Activated CD4-positive, alpha-beta T cell treated with anti-CD3 and anti-CD28 coated beads for 36 hours (primary cell): ENCODE measurements around the gene BICRAL. TPM values are rescaled to one million over a fixed set of nuclear protein-coding genes. Genes with fewer than 3 reads are reported as not detected.
A peak's percentile ranks its signal among the peaks of the same experiment; 100 is the strongest.

ENCODE experiments used
- ATAC-seq: fragments of 200-7000 bp; cut with Tn5 transposase; one replicate; pipeline ENCODE4 v1.10.0; 2021; ENCODE audit warnings: mild to moderate bottlenecking, moderate library complexity
- CTCF ChIA-PET: fragments of 350-600 bp; sonication (Branson Sonifier 250); formaldehyde crosslinking; loops from one replicate; lab custom pipeline; 2021; ENCODE audit warnings: antibody characterized with exemption; lab: Charles Lee
- POLR2A ChIA-PET: fragments of 350-600 bp; sonication (Branson Sonifier 250); formaldehyde crosslinking; loops from one replicate; lab custom pipeline; 2021; ENCODE audit warnings: antibody characterized with exemption, inconsistent platforms; lab: Charles Lee
- DNase-seq: peaks from one replicate; pipeline ENCODE4 v3.0.0-alpha.2; 2020
- H3K27ac Mint-ChIP-seq: one replicate; pipeline ENCODE4 v1.8.0; 2021; ENCODE audit warnings: mixed read lengths
- H3K27me3 Mint-ChIP-seq: one replicate; pipeline ENCODE4 v1.8.0; 2021; ENCODE audit warnings: mixed read lengths
- H3K36me3 Mint-ChIP-seq: one replicate; pipeline ENCODE4 v1.8.0; 2021; ENCODE audit warnings: low read depth, mixed read lengths
- H3K4me1 Mint-ChIP-seq: one replicate; pipeline ENCODE4 v1.8.0; 2021; ENCODE audit warnings: mixed read lengths
- H3K4me3 Mint-ChIP-seq: one replicate; pipeline ENCODE4 v1.8.0; 2021; ENCODE audit warnings: mild to moderate bottlenecking, moderate library complexity, mixed read lengths
- H3K9me3 Mint-ChIP-seq: one replicate; pipeline ENCODE4 v1.8.0; 2021; ENCODE audit warnings: low read depth, mixed read lengths
- intact Hi-C, 2 experiments: fragments of 100-400 bp; cut with DNase I in 1 of 2; cut with micrococcal nuclease in 1 of 2; formaldehyde crosslinking; loops; one replicate each; pipeline versions ENCODE4 v1.14.2 to v1.15.1; 2022 to 2024; cut with DNase I, micrococcal nuclease
- total RNA-seq, 2 experiments: library from RNA; stranded (reverse); gene quantifications; one replicate each; pipeline ENCODE4 v1.2.3, GENCODE V29; 2021

BICRAL gene
- total RNA-seq, 2 experiments from 2014 or later: 11.5 to 14.3 TPM

- Mint-ChIP-seq H3K27me3 (no peaks in the 10 kb centered on the region), H3K36me3 (peaks cover 14% of the 10 kb centered on the region), H3K9me3 (no peaks in the 10 kb centered on the region), H3K4me3 (peak overlapping the region; percentile 81), H3K4me1 (peaks cover 37% of the 10 kb centered on the region), H3K27ac (peak overlapping the region; percentile 99)
- CTCF ChIA-PET: interaction anchor here (1.1 kb wide), 1 partner anchor 23 kb away, joined by 7 read pairs; no protein-coding TSS in a partner anchor
- no peak for ATAC-seq
- DNase-seq: no peak
- intact Hi-C loops: loop anchor here (5.0 to 10.0 kb wide), 3 partner anchors 217 to 997 kb away; partner anchors contain the start of genes PRICKLE4 (in 1 of the 2), TOMM6 (in 1 of the 2) and UBR2 (in 1 of the 2)
- POLR2A ChIA-PET: interaction anchor here (0.6 to 3.5 kb wide), 5 partner anchors 9 to 35 kb away, joined by 3 to 33 read pairs (median 12); partner anchors contain the start of gene TBCC
Observed at GRCh38 chr6:42781546-42781795, 381 bp upstream of the BICRAL start.

GRCh38 chr6:42782689-42783176, 881 bp downstream of the BICRAL start:
- intact Hi-C loops: loop anchor here (1.0 to 10.0 kb wide), 11 partner anchors 8 to 998 kb away; partner anchors contain the start of genes UBR2 (in 2 of the 2), CNPY3 (in 1 of the 2), PEX6 (in 1 of the 2) and PRICKLE4 (in 1 of the 2)

GRCh38 chr6:42783177-42783875, 1.5 kb downstream of the BICRAL start:
- Mint-ChIP-seq H3K4me3 (peak overlapping the region; percentile 95), H3K27me3 (no peaks in the 10 kb centered on the region), H3K4me1 (peaks cover 21% of the 10 kb centered on the region), H3K9me3 (no peaks in the 10 kb centered on the region), H3K36me3 (peaks cover 15% of the 10 kb centered on the region), H3K27ac (no peak overlapping the region)
- DNase-seq: peak; percentile 84
- ChIA-PET CTCF (interaction anchor here (0.8 kb wide), 1 partner anchor 37 kb away, joined by 3 read pairs; the partner anchor contains the start of gene TBCC), POLR2A (interaction anchor here (0.5 to 3.5 kb wide), 7 partner anchors 13 to 201 kb away, joined by 3 to 33 read pairs (median 4); partner anchors contain the start of genes CNPY3, PPP2R5D and TBCC)
- ATAC-seq: peak; percentile 59
- intact Hi-C loops: loop anchor here (2.0 to 10.0 kb wide), 4 partner anchors 219 to 999 kb away; partner anchors contain the start of genes UBR2 (in 2 of the 2), PRICKLE4 (in 1 of the 2) and TOMM6 (in 1 of the 2)

More at GRCh38 chr6:42782689-42783176, 881 bp downstream of the BICRAL start:
- Mint-ChIP-seq H3K36me3 (peaks cover 14% of the 10 kb centered on the region), H3K9me3 (no peaks in the 10 kb centered on the region), H3K4me3 (peak overlapping the region; percentile 81), H3K27me3 (no peaks in the 10 kb centered on the region), H3K27ac (peak overlapping the region; percentile 96), H3K4me1 (peaks cover 25% of the 10 kb centered on the region)
- DNase-seq (peak; percentile 83), ATAC-seq (peak; percentile 64)
- CTCF ChIA-PET: interaction anchor here (0.6 to 1.0 kb wide), 4 partner anchors 11 to 361 kb away, joined by 3 to 5 read pairs (median 4); partner anchors contain the start of gene TBCC
- POLR2A ChIA-PET: interaction anchor here (0.5 to 3.5 kb wide), 9 partner anchors 12 to 202 kb away, joined by 3 to 33 read pairs (median 4); partner anchors contain the start of genes CNPY3, PPP2R5D, RPL7L1 and TBCC

GRCh38 chr6:42783876-42784642, 2.2 kb downstream of the BICRAL start:
- ChIA-PET CTCF (interaction anchor here (1.0 to 1.2 kb wide), 2 partner anchors 9 to 15 kb away, joined by 3 to 4 read pairs; no protein-coding TSS in a partner anchor), POLR2A (interaction anchor here (0.8 to 3.5 kb wide), 3 partner anchors 38 to 45 kb away, joined by 4 to 33 read pairs (median 7); partner anchors contain the start of gene TBCC)
- H3K27ac Mint-ChIP-seq: no peak overlapping the region
- H3K9me3 Mint-ChIP-seq: no peaks in the 10 kb centered on the region
- peak; percentile 6 for ATAC-seq
- no peaks in the 10 kb centered on the region for H3K27me3 Mint-ChIP-seq
- intact Hi-C loops: loop anchor here (1.0 to 10.0 kb wide), 7 partner anchors 13 to 999 kb away; partner anchors contain the start of genes UBR2 (in 2 of the 2), PRICKLE4 (in 1 of the 2), RPL7L1 (in 1 of the 2) and TBCC (in 1 of the 2)
- DNase-seq: no peak
- H3K36me3 Mint-ChIP-seq: peaks cover 21% of the 10 kb centered on the region
- peak overlapping the region; percentile 95 for H3K4me3 Mint-ChIP-seq
- peaks cover 18% of the 10 kb centered on the region for H3K4me1 Mint-ChIP-seq

- CTCF ChIA-PET: interaction anchor here (1.0 to 1.8 kb wide), 4 partner anchors 10 to 54 kb away, joined by 3 to 6 read pairs (median 4); no protein-coding TSS in a partner anchor
- H3K9me3 Mint-ChIP-seq: no peaks in the 10 kb centered on the region
- POLR2A ChIA-PET: interaction anchor here (0.8 to 1.6 kb wide), 3 partner anchors 10 to 44 kb away, joined by 4 to 7 read pairs (median 4); partner anchors contain the start of gene TBCC
- DNase-seq: no peak
- intact Hi-C loops: loop anchor here (1.0 to 10.0 kb wide), 6 partner anchors 14 to 1000 kb away; partner anchors contain the start of genes PRICKLE4 (in 1 of the 2), RPL7L1 (in 1 of the 2), TBCC (in 1 of the 2) and TOMM6 (in 1 of the 2)
- H3K27ac Mint-ChIP-seq: no peak overlapping the region
- peaks cover 22% of the 10 kb centered on the region for H3K36me3 Mint-ChIP-seq
- peaks cover 19% of the 10 kb centered on the region for H3K4me1 Mint-ChIP-seq
- H3K27me3 Mint-ChIP-seq: no peaks in the 10 kb centered on the region
- peak overlapping the region; percentile 95 for H3K4me3 Mint-ChIP-seq
- no peak for ATAC-seq
Observed at GRCh38 chr6:42784717-42785498, 3.1 kb downstream of the BICRAL start.

GRCh38 chr6:42786525-42786985, 4.7 kb downstream of the BICRAL start:
- ChIA-PET POLR2A (interaction anchor here (1.1 kb wide), 1 partner anchor 93 kb away, joined by 4 read pairs; the partner anchor contains the start of gene RPL7L1), CTCF (interaction anchor here (0.6 to 1.8 kb wide), 8 partner anchors 16 to 61 kb away, joined by 3 to 6 read pairs (median 3); partner anchors contain the start of gene TBCC)
- ATAC-seq (no peak), DNase-seq (no peak)
- Mint-ChIP-seq H3K9me3 (no peaks in the 10 kb centered on the region), H3K27ac (no peak overlapping the region), H3K27me3 (no peaks in the 10 kb centered on the region), H3K4me3 (no peak overlapping the region), H3K36me3 (peaks cover 33% of the 10 kb centered on the region), H3K4me1 (peaks cover 18% of the 10 kb centered on the region)
- intact Hi-C loops: loop anchor here (10.0 kb wide), 2 partner anchors 222 to 1002 kb away; partner anchors contain the start of genes PRICKLE4 (in 1 of the 2), TOMM6 (in 1 of the 2) and UBR2 (in 1 of the 2)

GRCh38 chr6:42787063-42787472, 5.2 kb downstream of the BICRAL start:
- Mint-ChIP-seq H3K9me3 (no peaks in the 10 kb centered on the region), H3K36me3 (peaks cover 34% of the 10 kb centered on the region), H3K4me3 (no peak overlapping the region), H3K27me3 (no peaks in the 10 kb centered on the region), H3K4me1 (peaks cover 20% of the 10 kb centered on the region), H3K27ac (no peak overlapping the region)
- POLR2A ChIA-PET: interaction anchor here (0.6 to 1.2 kb wide), 3 partner anchors 17 to 89 kb away, joined by 3 to 5 read pairs (median 3); no protein-coding TSS in a partner anchor
- ATAC-seq (no peak), DNase-seq (no peak)
- CTCF ChIA-PET: interaction anchor here (0.9 to 1.2 kb wide), 3 partner anchors 16 to 61 kb away, joined by 3 to 4 read pairs (median 3); no protein-coding TSS in a partner anchor
- intact Hi-C loops: loop anchor here (10.0 kb wide), 2 partner anchors 222 to 1002 kb away; partner anchors contain the start of genes PRICKLE4 (in 1 of the 2), TOMM6 (in 1 of the 2) and UBR2 (in 1 of the 2)

GRCh38 chr6:42788671-42789070, 6.8 kb downstream of the BICRAL start:
- no peaks in the 10 kb centered on the region for H3K9me3 Mint-ChIP-seq
- POLR2A ChIA-PET: interaction anchor here (0.7 kb wide), 1 partner anchor 59 kb away, joined by 4 read pairs; no protein-coding TSS in a partner anchor
- no peaks in the 10 kb centered on the region for H3K27me3 Mint-ChIP-seq
- DNase-seq (no peak), ATAC-seq (no peak)
- CTCF ChIA-PET: interaction anchor here (1.5 kb wide), 1 partner anchor 40 kb away, joined by 5 read pairs; no protein-coding TSS in a partner anchor
- intact Hi-C loops: loop anchor here (10.0 kb wide), 2 partner anchors 224 to 1004 kb away; partner anchors contain the start of genes PRICKLE4 (in 1 of the 2), TOMM6 (in 1 of the 2) and UBR2 (in 1 of the 2)
- H3K4me3 Mint-ChIP-seq: no peak overlapping the region
- H3K36me3 Mint-ChIP-seq: peaks cover 33% of the 10 kb centered on the region
- H3K4me1 Mint-ChIP-seq: peaks cover 20% of the 10 kb centered on the region
- H3K27ac Mint-ChIP-seq: peak overlapping the region; percentile 48

- DNase-seq (no peak), ATAC-seq (peak; percentile 56)
- ChIA-PET POLR2A (interaction anchor here (0.6 to 1.0 kb wide), 4 partner anchors 13 to 184 kb away, joined by 3 to 6 read pairs (median 4); no protein-coding TSS in a partner anchor), CTCF (interaction anchor here (0.5 to 1.3 kb wide), 6 partner anchors 41 to 1016 kb away, joined by 3 to 5 read pairs (median 4); no protein-coding TSS in a partner anchor)
- Mint-ChIP-seq H3K36me3 (peaks cover 22% of the 10 kb centered on the region), H3K4me3 (no peak overlapping the region), H3K27me3 (no peaks in the 10 kb centered on the region), H3K27ac (peak overlapping the region; percentile 20), H3K4me1 (peaks cover 21% of the 10 kb centered on the region), H3K9me3 (no peaks in the 10 kb centered on the region)
- intact Hi-C loops: no loop called here
Observed at GRCh38 chr6:42790549-42791181, 8.8 kb downstream of the BICRAL start.
